Bronchial epithelial cell (primary cell): ENCODE data around the gene COG6. TPM values are rescaled to one million over a fixed set of nuclear protein-coding genes. Genes with fewer than 3 reads are reported as not detected.
A peak's percentile ranks its signal among the peaks of the same experiment; 100 is the strongest.

Experiments
- DNase-seq: peaks from one replicate; pipeline ENCODE4 v3.0.0-alpha.2; 2010; ENCODE audit warnings: low read depth
- FAIRE-seq: peaks from 2 replicates; lab custom pipeline; 2011; peaks lifted over from hg19 to GRCh38; lab: Jason Lieb, UNC
- H3K27me3 ChIP-seq: 2 replicates; pipeline ENCODE4 v1.5.1; 2011; ENCODE audit warnings: low read length; ENCODE audit not compliant: control insufficient read depth, insufficient read depth
- H3K36me3 ChIP-seq: 2 replicates; pipeline ENCODE4 v1.5.1; 2011; ENCODE audit warnings: low read length; ENCODE audit not compliant: control insufficient read depth, insufficient read depth
- H3K4me3 ChIP-seq: 2 replicates; pipeline ENCODE4 v1.5.1; 2011; ENCODE audit warnings: mild to moderate bottlenecking, low read depth, low read length, control low read depth
- total RNA-seq: library from RNA; depleted of rRNA; stranded (reverse); fragments of >200 nt; gene quantifications from 2 replicates; pipeline ENCODE4 v1.2.1, GENCODE V29; 2014
- TF ChIP-seq, protein P1 (sequence below): IDR thresholded peaks from 2 replicates; pipeline ENCODE4 v1.5.1; 2011; ENCODE audit warnings: mild to moderate bottlenecking, moderate library complexity, low read length, control low read depth, inconsistent platforms; ENCODE audit not compliant: insufficient read depth, severe bottlenecking

COG6 gene
- total RNA-seq, 1 donor from 2014 or later = 24.0 TPM

DNA sequence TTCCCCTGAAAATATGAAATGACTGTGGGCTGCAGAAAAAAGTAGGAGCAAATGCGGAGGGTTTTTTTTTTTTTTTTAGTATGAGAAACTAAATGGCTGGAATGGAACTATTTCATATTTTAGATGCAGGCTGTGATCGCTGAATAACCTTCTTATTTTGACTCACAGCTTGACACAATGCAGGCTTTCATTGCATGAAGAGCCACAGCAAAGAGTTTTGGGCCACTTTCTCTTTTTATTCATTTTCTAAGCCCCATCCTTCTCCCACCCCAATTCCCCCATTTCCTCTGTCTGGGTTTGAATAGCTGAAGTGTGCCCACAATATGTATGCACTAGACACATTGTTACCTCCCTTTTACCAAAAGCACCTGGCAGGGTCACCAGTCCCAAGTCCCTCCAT is 125.9 kb downstream of the COG6 start:
- FAIRE-seq (no peak), DNase-seq (no peak)
- no peaks in the 10 kb centered on the region for H3K27me3 ChIP-seq
- TF ChIP-seq, protein P1, sequence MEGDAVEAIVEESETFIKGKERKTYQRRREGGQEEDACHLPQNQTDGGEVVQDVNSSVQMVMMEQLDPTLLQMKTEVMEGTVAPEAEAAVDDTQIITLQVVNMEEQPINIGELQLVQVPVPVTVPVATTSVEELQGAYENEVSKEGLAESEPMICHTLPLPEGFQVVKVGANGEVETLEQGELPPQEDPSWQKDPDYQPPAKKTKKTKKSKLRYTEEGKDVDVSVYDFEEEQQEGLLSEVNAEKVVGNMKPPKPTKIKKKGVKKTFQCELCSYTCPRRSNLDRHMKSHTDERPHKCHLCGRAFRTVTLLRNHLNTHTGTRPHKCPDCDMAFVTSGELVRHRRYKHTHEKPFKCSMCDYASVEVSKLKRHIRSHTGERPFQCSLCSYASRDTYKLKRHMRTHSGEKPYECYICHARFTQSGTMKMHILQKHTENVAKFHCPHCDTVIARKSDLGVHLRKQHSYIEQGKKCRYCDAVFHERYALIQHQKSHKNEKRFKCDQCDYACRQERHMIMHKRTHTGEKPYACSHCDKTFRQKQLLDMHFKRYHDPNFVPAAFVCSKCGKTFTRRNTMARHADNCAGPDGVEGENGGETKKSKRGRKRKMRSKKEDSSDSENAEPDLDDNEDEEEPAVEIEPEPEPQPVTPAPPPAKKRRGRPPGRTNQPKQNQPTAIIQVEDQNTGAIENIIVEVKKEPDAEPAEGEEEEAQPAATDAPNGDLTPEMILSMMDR = no peak
- H3K36me3 ChIP-seq = no peaks in the 10 kb centered on the region
- H3K4me3 ChIP-seq = no peak overlapping the region

DNA sequence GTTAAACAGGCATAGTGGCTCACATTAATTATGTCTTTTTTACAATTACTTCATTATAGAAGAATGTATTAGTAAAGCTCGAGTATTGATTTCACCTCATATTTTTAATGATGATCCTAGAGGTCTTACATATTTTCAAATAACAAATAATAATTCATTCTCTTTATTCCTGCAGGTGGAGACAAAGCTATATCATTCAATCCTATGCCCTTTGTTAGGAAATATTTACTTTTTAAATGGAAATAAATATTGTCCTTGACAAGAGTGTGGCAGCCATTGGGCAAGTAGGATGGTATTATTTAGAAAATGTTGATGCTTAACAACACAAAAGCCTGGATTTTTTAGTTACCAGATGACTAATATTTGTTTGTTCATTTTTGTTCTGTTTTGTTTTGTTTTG is 127.6 kb downstream of the COG6 start:
- DNase-seq = peak; percentile 26

DNA sequence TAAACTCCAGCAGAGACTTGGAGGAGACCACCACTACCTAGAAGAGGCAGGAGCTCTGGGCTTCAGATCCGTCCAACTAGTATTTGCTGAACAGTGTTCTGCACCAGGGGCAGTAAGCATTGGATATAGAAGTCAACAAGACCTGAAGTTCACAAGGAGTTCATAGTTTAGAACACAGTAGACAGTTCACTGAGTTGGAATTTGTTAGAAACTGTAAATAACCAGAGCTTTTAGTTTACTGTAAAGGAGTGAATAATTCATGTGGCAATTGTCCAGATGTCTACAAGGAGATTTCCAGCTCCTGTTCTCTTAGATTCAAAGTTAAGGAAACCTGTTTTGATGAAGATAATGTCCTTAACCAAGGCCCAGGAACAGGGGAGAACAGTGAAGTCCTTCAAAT is 128.9 kb downstream of the COG6 start:
- Histone ChIP-seq H3K4me3 (no peak overlapping the region), H3K27me3 (no peaks in the 10 kb centered on the region), H3K36me3 (no peaks in the 10 kb centered on the region)
- DNase-seq (no peak), FAIRE-seq (no peak)
- TF ChIP-seq, protein P1 = no peak

More for the DNA sequence above, 127.6 kb downstream of the COG6 start:
- no peaks in the 10 kb centered on the region for H3K36me3 ChIP-seq
- H3K4me3 ChIP-seq = no peak overlapping the region
- TF ChIP-seq, protein P1 = no peak
- FAIRE-seq = no peak
- H3K27me3 ChIP-seq = no peaks in the 10 kb centered on the region

DNA sequence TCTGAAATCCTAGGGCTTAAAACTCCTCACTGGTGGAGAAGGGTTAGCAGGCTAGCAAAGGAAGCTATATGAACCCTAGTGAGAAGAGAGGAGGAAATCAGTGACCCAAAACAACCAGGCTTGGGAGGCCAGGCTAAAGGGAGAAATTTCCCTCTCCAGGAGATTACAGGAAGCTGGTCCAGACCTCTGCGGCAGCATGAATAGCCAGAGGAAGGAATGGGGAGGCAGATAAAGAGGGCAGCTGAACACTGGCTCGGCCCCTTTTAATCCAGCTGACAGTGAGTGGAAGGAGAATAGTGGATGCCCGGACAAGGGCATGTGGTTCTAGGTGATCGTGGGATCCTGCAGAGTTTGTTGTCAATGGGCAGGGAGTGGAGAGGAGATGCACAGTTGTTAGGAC is 130.6 kb downstream of the COG6 start:
- H3K27me3 ChIP-seq = no peaks in the 10 kb centered on the region
- H3K4me3 ChIP-seq = no peak overlapping the region
- no peaks in the 10 kb centered on the region for H3K36me3 ChIP-seq
- DNase-seq = no peak
- TF ChIP-seq, protein P1 = no peak
- no peak for FAIRE-seq

DNA sequence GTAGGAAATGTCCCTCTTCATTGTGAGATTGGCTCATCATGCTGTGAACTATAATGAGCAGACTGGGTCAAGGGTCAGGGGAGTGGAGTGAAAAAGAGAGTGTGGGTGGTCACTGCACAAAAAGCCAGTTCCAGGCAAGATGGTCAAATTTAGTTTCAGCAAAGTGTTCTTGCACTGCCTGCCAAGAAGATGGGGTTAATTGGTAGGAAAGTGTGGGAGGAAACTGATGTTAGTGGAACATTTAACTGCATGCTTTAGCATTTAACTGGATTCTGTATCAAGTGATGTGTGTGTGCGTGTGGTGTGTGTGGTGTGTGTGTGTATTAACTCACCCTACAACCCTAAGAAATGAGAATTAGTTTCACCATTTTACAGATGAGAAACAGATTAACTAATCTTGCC is 131.6 kb downstream of the COG6 start:
- DNase-seq (no peak), FAIRE-seq (no peak)
- H3K4me3 ChIP-seq = no peak overlapping the region
- no peaks in the 10 kb centered on the region for H3K27me3 ChIP-seq
- TF ChIP-seq, protein P1 = no peak
- no peaks in the 10 kb centered on the region for H3K36me3 ChIP-seq

DNA sequence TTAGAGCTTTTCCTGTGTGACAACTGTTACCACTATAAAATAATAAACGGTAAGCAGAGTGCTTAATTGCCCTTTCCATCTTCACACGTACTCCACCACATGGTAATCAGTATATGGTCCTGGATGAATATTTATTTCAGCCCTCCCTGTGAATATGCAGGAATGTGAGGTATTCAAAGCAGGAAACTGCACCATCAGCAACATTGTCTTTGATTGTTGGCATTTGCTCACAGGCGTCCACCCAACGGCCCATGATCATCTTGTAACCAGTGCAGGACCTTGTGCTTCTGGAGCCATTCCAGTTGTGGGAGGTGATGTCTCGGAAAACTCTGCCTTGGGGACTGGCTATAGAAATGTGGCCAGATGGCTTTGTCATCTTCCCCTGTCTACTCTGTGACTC is 132.6 kb downstream of the COG6 start:
- Histone ChIP-seq H3K27me3 (no peaks in the 10 kb centered on the region), H3K36me3 (no peaks in the 10 kb centered on the region), H3K4me3 (no peak overlapping the region)
- DNase-seq (no peak), FAIRE-seq (no peak)
- TF ChIP-seq, protein P1 = no peak
